Mesenchymal stem cell (in vitro differentiated cells and primary cell): ENCODE measurements around the gene FIS1.

Experiments used
- DNase-seq: peaks from one replicate; pipeline ENCODE4 v3.0.0-alpha.2; 2013
- H2AFZ ChIP-seq: one replicate; pipeline ENCODE4 v1.6.1; 2013; ENCODE audit warnings: low read depth, mild to moderate bottlenecking, control low read depth, inconsistent platforms, low read length, moderate library complexity
- H2AK5ac ChIP-seq: 2 replicates; pipeline ENCODE4 v1.6.1; 2013; ENCODE audit warnings: low read length, moderate library complexity, mild to moderate bottlenecking, inconsistent platforms; ENCODE audit not compliant: severe bottlenecking
- H2BK120ac ChIP-seq: one replicate; pipeline ENCODE4 v1.6.1; 2013; ENCODE audit warnings: low read depth, mild to moderate bottlenecking, inconsistent platforms, low read length, moderate library complexity
- H2BK12ac ChIP-seq, 2 experiments: one replicate each; pipeline ENCODE4 v1.6.1; 2013; ENCODE audit warnings: inconsistent platforms in 2 of 2, low read length in 2 of 2, mild to moderate bottlenecking in 2 of 2, moderate library complexity in 2 of 2, control low read depth in 1 of 2
- H2BK15ac ChIP-seq: one replicate; pipeline ENCODE4 v1.6.1; 2013; ENCODE audit warnings: mild to moderate bottlenecking, low read depth, inconsistent platforms; ENCODE audit not compliant: poor library complexity, severe bottlenecking
- H2BK5ac ChIP-seq: 2 replicates; pipeline ENCODE4 v1.6.1; 2013; ENCODE audit warnings: low read depth, mild to moderate bottlenecking, low read length, control low read depth, inconsistent platforms; ENCODE audit not compliant: poor library complexity, severe bottlenecking
- H3K14ac ChIP-seq, 2 experiments: one replicate each; pipeline ENCODE4 v1.6.1; 2013; ENCODE audit warnings: inconsistent platforms in 2 of 2, low read length in 2 of 2, control low read depth in 1 of 2, mild to moderate bottlenecking in 1 of 2, moderate library complexity in 1 of 2
- H3K18ac ChIP-seq, 2 experiments: one replicate each; pipeline ENCODE4 v1.6.1; 2013; ENCODE audit warnings: inconsistent platforms in 2 of 2, low read length in 2 of 2, control low read depth in 1 of 2, low read depth in 1 of 2, mild to moderate bottlenecking in 1 of 2
- H3K23ac ChIP-seq, 2 experiments: one replicate each; pipeline ENCODE4 v1.6.1; 2013; ENCODE audit warnings: inconsistent platforms in 2 of 2, low read length in 2 of 2, mild to moderate bottlenecking in 2 of 2, moderate library complexity in 2 of 2, control low read depth in 1 of 2
- H3K27ac ChIP-seq: 2 replicates; pipeline ENCODE4 v1.5.1; 2013; ENCODE audit warnings: mild to moderate bottlenecking, moderate library complexity, low read length, control low read depth, inconsistent platforms; ENCODE audit not compliant: poor library complexity, severe bottlenecking
- H3K27me3 ChIP-seq, 2 experiments: 2 replicates each; pipeline versions ENCODE4 v1.6.1 to v1.7.0; 2013; ENCODE audit warnings: low read length in 2 of 2, mild to moderate bottlenecking in 2 of 2, moderate library complexity in 2 of 2, control low read depth in 1 of 2, inconsistent platforms in 1 of 2; ENCODE audit not compliant: control insufficient read depth in 1 of 2, insufficient read depth in 1 of 2
- H3K36me3 ChIP-seq, 2 experiments: 2 replicates each; pipeline versions ENCODE4 v1.6.1 to v1.7.0; 2013; ENCODE audit warnings: low read length in 2 of 2, control low read depth in 1 of 2, inconsistent platforms in 1 of 2, low read depth in 1 of 2, mild to moderate bottlenecking in 1 of 2; ENCODE audit not compliant: insufficient read depth in 2 of 2, control insufficient read depth in 1 of 2
- H3K4ac ChIP-seq, 2 experiments: one replicate each; pipeline ENCODE4 v1.6.1; 2013; ENCODE audit warnings: inconsistent platforms in 2 of 2, low read length in 2 of 2, mild to moderate bottlenecking in 2 of 2, moderate library complexity in 2 of 2, control low read depth in 1 of 2, low read depth in 1 of 2
- H3K4me1 ChIP-seq: 2 replicates; pipeline ENCODE4 v1.6.1; 2013; ENCODE audit warnings: low read depth, low read length, control low read depth; ENCODE audit not compliant: control insufficient read depth, insufficient read depth
- H3K4me2 ChIP-seq: 2 replicates; pipeline ENCODE4 v1.6.1; 2013; ENCODE audit warnings: low read length, mild to moderate bottlenecking, inconsistent platforms; ENCODE audit not compliant: poor library complexity, severe bottlenecking
- H3K4me3 ChIP-seq, 2 experiments: 2 replicates each; pipeline versions ENCODE4 v1.5.1 to v1.7.0; 2013; ENCODE audit warnings: low read length in 2 of 2, mild to moderate bottlenecking in 2 of 2, control low read depth in 1 of 2, low read depth in 1 of 2; ENCODE audit not compliant: insufficient read depth in 1 of 2
- H3K79me1 ChIP-seq: replicated peaks from 2 replicates; pipeline ENCODE4 v1.6.1; 2013; ENCODE audit warnings: mild to moderate bottlenecking, control low read depth, low read length, inconsistent platforms; ENCODE audit not compliant: poor library complexity, severe bottlenecking
- H3K9ac ChIP-seq: 2 replicates; pipeline ENCODE4 v1.7.0; 2013; ENCODE audit warnings: mild to moderate bottlenecking, low read length, moderate library complexity
- H3K9me3 ChIP-seq: 2 replicates; pipeline ENCODE4 v1.7.0; 2013; ENCODE audit warnings: mild to moderate bottlenecking, low read length; ENCODE audit not compliant: control insufficient read depth
- H4K8ac ChIP-seq: one replicate; pipeline ENCODE4 v1.6.1; 2013; ENCODE audit warnings: inconsistent platforms, mild to moderate bottlenecking, low read length, moderate library complexity
- H4K91ac ChIP-seq: one replicate; pipeline ENCODE4 v1.6.1; 2013; ENCODE audit warnings: mild to moderate bottlenecking, low read length, inconsistent platforms
- WGBS: methylation state at CpG from one replicate; pipeline ENCODE4 v1.1.7; 2013; ENCODE audit warnings: mixed read lengths; 5-methylcytosine and 5-hydroxymethylcytosine counted together

The FIS1 gene

DNA sequence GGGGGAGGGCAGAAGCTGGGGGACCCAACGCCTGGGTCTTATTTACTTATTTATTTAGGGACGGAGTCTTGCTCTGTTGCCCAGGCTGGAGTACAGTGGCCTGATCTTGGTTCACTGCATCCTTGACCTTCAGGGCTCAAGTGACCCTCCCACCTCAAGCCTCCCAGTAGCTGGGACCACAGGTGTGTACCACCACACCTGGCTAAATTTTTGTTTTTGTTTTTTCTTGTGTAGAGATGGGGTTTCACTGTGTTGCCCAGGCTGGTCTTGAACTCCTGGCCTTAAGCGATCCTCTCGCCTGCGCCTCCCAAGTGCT is 42.3 kb downstream of the FIS1 start:
- Histone ChIP-seq H3K27ac (no peak overlapping the region), H3K79me1 (no peaks in the 10 kb centered on the region), H2BK5ac (no peak overlapping the region), H3K4ac (no peak overlapping the region), H3K9me3 (no peaks in the 10 kb centered on the region), H3K36me3 (peaks cover 17 to 18% of the 10 kb centered on the region in 2 experiments), H2BK120ac (no peak overlapping the region), H4K8ac (no peak overlapping the region), H2BK15ac (no peak overlapping the region), H3K4me2 (no peak overlapping the region), H2BK12ac (no peak overlapping the region), H3K23ac (no peak overlapping the region), H3K18ac (no peak overlapping the region), H3K4me1 (peaks cover 22% of the 10 kb centered on the region), H2AFZ (no peak overlapping the region), H2AK5ac (no peak overlapping the region), H3K4me3 (no peak overlapping the region), H3K27me3 (peaks cover 41 to 52% of the 10 kb centered on the region in 2 experiments), H3K9ac (no peak overlapping the region), H3K14ac (no peak overlapping the region), H4K91ac (no peak overlapping the region)
- WGBS: 84% methylated on average over 5 of the region's 5 CpGs
- DNase-seq: no peak

DNA sequence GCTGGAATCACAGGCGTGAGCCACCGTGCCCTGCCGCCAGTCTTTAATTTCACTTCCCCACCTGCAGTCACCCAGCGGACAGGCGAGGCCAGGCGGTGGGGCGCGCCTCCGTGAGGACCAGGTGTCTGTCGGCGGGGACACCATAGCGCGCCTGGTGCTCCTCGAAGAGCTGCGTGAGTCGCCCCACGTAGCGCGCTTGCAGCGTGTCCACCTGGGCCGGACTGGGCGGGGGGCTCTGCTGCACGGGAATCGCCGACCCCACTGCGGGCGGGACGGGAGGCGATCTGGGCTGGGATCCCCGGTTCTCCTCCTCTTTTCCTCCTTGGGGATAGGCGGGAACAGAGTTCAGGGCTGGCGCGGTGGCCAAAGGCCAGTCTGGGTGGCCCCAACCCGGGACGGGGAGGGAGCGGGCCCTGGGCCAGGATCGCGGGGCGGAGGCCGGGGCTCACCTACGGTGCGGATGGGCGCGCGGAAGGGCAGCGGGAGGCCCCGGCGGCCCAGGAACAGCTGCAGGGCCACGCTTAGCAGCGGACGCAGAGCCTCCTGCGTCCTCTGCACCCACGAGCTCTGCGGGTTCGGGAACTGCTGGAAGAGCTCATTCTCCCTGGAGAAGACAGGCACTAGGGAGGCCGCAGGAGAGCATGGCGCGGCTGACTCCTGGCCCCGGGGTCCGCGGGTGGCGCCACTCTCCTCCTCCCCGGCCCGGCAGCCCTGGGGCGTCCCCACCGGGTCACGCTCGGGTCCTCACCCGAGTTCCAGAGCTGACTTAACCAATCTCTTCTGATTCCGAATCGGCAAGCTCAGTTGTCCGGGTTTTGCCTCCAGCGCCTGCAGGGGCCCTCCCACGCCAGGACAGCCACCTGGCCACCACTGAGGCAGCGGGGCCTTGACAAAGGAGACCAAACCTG is 42.9 kb downstream of the FIS1 start:
- Histone ChIP-seq H2AFZ (no peak overlapping the region), H4K91ac (no peak overlapping the region), H3K4me1 (peaks cover 21% of the 10 kb centered on the region), H3K27ac (no peak overlapping the region), H3K36me3 (peaks cover 12% of the 10 kb centered on the region in 2 experiments), H2BK15ac (no peak overlapping the region), H3K4ac (no peak overlapping the region), H3K9ac (no peak overlapping the region), H3K23ac (peak overlapping the region in 1 of 2 experiments; percentile 60), H3K9me3 (no peaks in the 10 kb centered on the region), H3K18ac (no peak overlapping the region), H3K79me1 (no peaks in the 10 kb centered on the region), H2BK120ac (no peak overlapping the region), H3K4me3 (peak overlapping the region in 1 of 2 experiments; percentile 59), H2AK5ac (no peak overlapping the region), H3K27me3 (peaks cover 41 to 52% of the 10 kb centered on the region in 2 experiments), H2BK5ac (no peak overlapping the region), H3K14ac (peak overlapping the region in 1 of 2 experiments; percentile 31), H3K4me2 (peak overlapping the region; percentile 36), H4K8ac (no peak overlapping the region), H2BK12ac (peak overlapping the region in 1 of 2 experiments; percentile 50)
- 18% methylated on average over 72 of the region's 75 CpGs for WGBS
- DNase-seq: no peak

DNA sequence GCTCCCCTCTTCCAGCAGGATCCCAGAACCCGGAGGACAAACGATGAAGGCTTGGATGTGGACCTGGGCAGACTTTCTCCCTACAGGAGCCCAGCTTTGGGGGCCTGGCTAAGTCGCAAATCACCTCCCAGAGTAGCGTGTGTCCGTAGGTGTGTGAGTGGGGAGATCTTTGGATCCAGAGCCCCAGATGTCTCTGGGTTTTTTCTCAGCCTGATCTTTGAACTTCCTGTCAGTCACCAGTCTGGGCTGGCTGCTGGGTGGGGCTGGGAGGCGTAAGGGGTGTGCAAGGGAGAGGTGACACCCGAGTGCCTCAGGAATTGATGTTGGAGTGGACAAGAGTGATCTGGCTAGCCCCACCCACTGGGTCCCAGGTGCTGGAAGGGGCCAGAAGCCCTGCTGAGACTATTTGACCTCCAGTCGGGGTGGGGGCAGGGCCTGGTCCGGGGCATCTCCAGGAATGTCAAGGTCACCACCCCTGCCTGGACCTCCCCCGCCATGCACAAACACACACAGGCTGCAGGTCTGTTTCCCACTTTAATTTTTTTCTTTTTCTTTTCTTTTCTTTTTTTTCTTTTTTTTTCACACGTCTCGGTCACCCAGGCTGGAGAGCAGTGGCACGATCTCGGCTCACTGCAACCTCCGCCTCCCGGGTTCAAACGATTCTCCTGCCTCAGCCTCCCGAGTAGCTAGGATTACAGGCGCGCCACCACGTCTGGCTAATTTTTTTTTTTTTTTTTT is 43.9 kb downstream of the FIS1 start, which contains the start of gene MOGAT3:
Gene MOGAT3 (minus strand): TSS at position 175 of the 738 bp plus-strand sequence. CDS start 182 bp downstream, outside the sequence.
- peak within 1 kb of the TSS in 1 of 2 experiments; percentile 50 for H2BK12ac ChIP-seq
- H3K27ac ChIP-seq: no peak within 1 kb of the TSS
- H3K4me3 ChIP-seq: peak within 1 kb of the TSS in 1 of 2 experiments; percentile 59
- peaks cover 41 to 57% of the 10 kb centered on the region in 2 experiments for H3K27me3 ChIP-seq
- H3K9ac ChIP-seq: no peak within 1 kb of the TSS
- H3K4me2 ChIP-seq: peak within 1 kb of the TSS; percentile 36
- no peaks in the 10 kb centered on the region for H3K9me3 ChIP-seq
- DNase-seq: no peak
- no peaks in the 10 kb centered on the region for H3K79me1 ChIP-seq
- WGBS: 35% methylated on average over 21 of the region's 21 CpGs
- peaks cover 16% of the 10 kb centered on the region for H3K4me1 ChIP-seq
- no peak within 1 kb of the TSS for H2AFZ ChIP-seq
- no peak within 1 kb of the TSS for H3K18ac ChIP-seq
- H4K91ac ChIP-seq: no peak within 1 kb of the TSS
- peak within 1 kb of the TSS in 1 of 2 experiments; percentile 31 for H3K14ac ChIP-seq
- H2BK120ac ChIP-seq: no peak within 1 kb of the TSS
- peak within 1 kb of the TSS in 1 of 2 experiments; percentile 60 for H3K23ac ChIP-seq
- no peak within 1 kb of the TSS for H2BK15ac ChIP-seq
- no peak within 1 kb of the TSS for H2AK5ac ChIP-seq
- no peak within 1 kb of the TSS for H2BK5ac ChIP-seq
- H3K4ac ChIP-seq: no peak within 1 kb of the TSS
- peaks cover 4 to 5% of the 10 kb centered on the region in 2 experiments for H3K36me3 ChIP-seq
- no peak within 1 kb of the TSS for H4K8ac ChIP-seq

DNA sequence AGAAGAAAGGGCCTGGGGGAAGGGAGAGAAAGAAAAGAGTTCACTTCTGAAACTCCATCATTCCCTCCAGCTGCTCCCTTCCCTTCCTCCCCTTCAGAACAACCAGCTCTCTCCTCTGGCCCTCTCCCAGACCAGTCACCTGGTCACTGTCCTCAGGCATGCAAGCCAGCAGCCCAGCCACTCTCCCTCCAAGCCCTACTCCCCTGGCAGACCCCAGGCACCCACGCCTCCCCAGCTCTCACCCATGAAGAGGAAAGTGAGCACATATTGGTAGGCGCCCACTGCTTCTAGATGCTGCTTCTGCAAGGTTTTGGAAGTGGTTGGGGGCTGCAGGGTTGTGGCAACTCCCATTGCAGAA is 44.4 kb downstream of the FIS1 start:
- no peak overlapping the region for H2AK5ac ChIP-seq
- H3K18ac ChIP-seq: no peak overlapping the region
- DNase-seq: no peak
- no peaks in the 10 kb centered on the region for H3K36me3 ChIP-seq
- H2BK120ac ChIP-seq: no peak overlapping the region
- no peak overlapping the region for H4K91ac ChIP-seq
- H3K79me1 ChIP-seq: no peaks in the 10 kb centered on the region
- H3K9ac ChIP-seq: no peak overlapping the region
- no peak overlapping the region for H4K8ac ChIP-seq
- H3K4me3 ChIP-seq: no peak overlapping the region
- WGBS: 77% methylated on average over 2 of the region's 2 CpGs
- peaks cover 15% of the 10 kb centered on the region for H3K4me1 ChIP-seq
- no peak overlapping the region for H2AFZ ChIP-seq
- no peak overlapping the region for H2BK15ac ChIP-seq
- no peak overlapping the region for H3K4me2 ChIP-seq
- no peak overlapping the region for H3K14ac ChIP-seq
- no peak overlapping the region for H3K23ac ChIP-seq
- H3K27ac ChIP-seq: no peak overlapping the region
- peaks cover 41 to 58% of the 10 kb centered on the region in 2 experiments for H3K27me3 ChIP-seq
- no peaks in the 10 kb centered on the region for H3K9me3 ChIP-seq
- no peak overlapping the region for H3K4ac ChIP-seq
- H2BK5ac ChIP-seq: no peak overlapping the region
- H2BK12ac ChIP-seq: no peak overlapping the region
